ENCODE results near the gene ENOX1. TPM values are rescaled to one million over a fixed set of nuclear protein-coding genes. Genes with fewer than 3 reads are reported as not detected.
"Not testable (repeated sequence)": the region's sequence is repeated elsewhere in the genome, so short reads cannot be mapped to it uniquely, and the experiment has no call there.

ENOX1 gene
- total RNA-seq, 1 experiment from 2014 or later, result 1.5 TPM

- CTCF ChIA-PET, result no interaction called here
Measured at GRCh38 chr13:43180036-43180660, 606.6 kb downstream of the ENOX1 start.

GRCh38 chr13:43171489-43171888 is 615.3 kb downstream of the ENOX1 start:
- no peak overlapping the region for H3K27ac Mint-ChIP-seq (ENCODE audit: unreplicated experiment)
- no peaks in the 10 kb centered on the region for H3K27me3 Mint-ChIP-seq (ENCODE audit: unreplicated experiment)
- intact Hi-C loops (cut with micrococcal nuclease; ENCODE audit: unreplicated experiment), result no loop called here
- CTCF ChIA-PET, result no interaction called here
- H3K4me1 Mint-ChIP-seq (ENCODE audit: low read depth, unreplicated experiment), result no peaks in the 10 kb centered on the region
- no peaks in the 10 kb centered on the region for H3K36me3 Mint-ChIP-seq (ENCODE audit: insufficient read depth, unreplicated experiment)
- no peak for DNase-seq
- TF ChIP-seq CTCF (IDR thresholded peaks at IDR 0.05; ENCODE audit: unreplicated experiment), result no peak
- H3K4me3 Mint-ChIP-seq (ENCODE audit: low read depth, unreplicated experiment), result no peak overlapping the region
- H3K9me3 Mint-ChIP-seq (ENCODE audit: low read depth, unreplicated experiment), result no peaks in the 10 kb centered on the region
- no TSS peak for BruUV-seq (replicated peaks)

More at GRCh38 chr13:43180036-43180660, 606.6 kb downstream of the ENOX1 start:
- no peak overlapping the region for H3K27ac Mint-ChIP-seq (ENCODE audit: unreplicated experiment)
- BruUV-seq (replicated peaks), result no TSS peak
- no peaks in the 10 kb centered on the region for H3K27me3 Mint-ChIP-seq (ENCODE audit: unreplicated experiment)
- no peaks in the 10 kb centered on the region for H3K36me3 Mint-ChIP-seq (ENCODE audit: insufficient read depth, unreplicated experiment)
- H3K4me1 Mint-ChIP-seq (ENCODE audit: low read depth, unreplicated experiment), result no peaks in the 10 kb centered on the region
- H3K9me3 Mint-ChIP-seq (ENCODE audit: low read depth, unreplicated experiment), result no peaks in the 10 kb centered on the region
- intact Hi-C loops (cut with micrococcal nuclease; ENCODE audit: unreplicated experiment), result no loop called here
- DNase-seq, result no peak
- H3K4me3 Mint-ChIP-seq (ENCODE audit: low read depth, unreplicated experiment), result no peak overlapping the region
- TF ChIP-seq CTCF (IDR thresholded peaks at IDR 0.05; ENCODE audit: unreplicated experiment), result no peak

GRCh38 chr13:43170506-43170905 is 616.3 kb downstream of the ENOX1 start:
- intact Hi-C loops (cut with micrococcal nuclease; ENCODE audit: unreplicated experiment), result no loop called here
- Mint-ChIP-seq H3K27me3 (ENCODE audit: unreplicated experiment) (no peaks in the 10 kb centered on the region), H3K27ac (ENCODE audit: unreplicated experiment) (no peak overlapping the region), H3K4me3 (ENCODE audit: low read depth, unreplicated experiment) (no peak overlapping the region), H3K4me1 (ENCODE audit: low read depth, unreplicated experiment) (no peaks in the 10 kb centered on the region), H3K36me3 (ENCODE audit: insufficient read depth, unreplicated experiment) (no peaks in the 10 kb centered on the region), H3K9me3 (ENCODE audit: low read depth, unreplicated experiment) (no peaks in the 10 kb centered on the region)
- DNase-seq, result no peak
- BruUV-seq (replicated peaks), result no TSS peak
- no peak for TF ChIP-seq CTCF (IDR thresholded peaks at IDR 0.05; ENCODE audit: unreplicated experiment)
- CTCF ChIA-PET, result no interaction called here

GRCh38 chr13:43168434-43168833 is 618.3 kb downstream of the ENOX1 start:
- CTCF ChIA-PET; H3K9me3 Mint-ChIP-seq (ENCODE audit: low read depth, unreplicated experiment); intact Hi-C loops (cut with micrococcal nuclease; ENCODE audit: unreplicated experiment); H3K27me3 Mint-ChIP-seq (ENCODE audit: unreplicated experiment); BruUV-seq (replicated peaks); H3K36me3 Mint-ChIP-seq (ENCODE audit: insufficient read depth, unreplicated experiment); DNase-seq; H3K27ac Mint-ChIP-seq (ENCODE audit: unreplicated experiment); H3K4me1 Mint-ChIP-seq (ENCODE audit: low read depth, unreplicated experiment); H3K4me3 Mint-ChIP-seq (ENCODE audit: low read depth, unreplicated experiment): not testable (repeated sequence)

- H3K27ac Mint-ChIP-seq (ENCODE audit: unreplicated experiment), result no peak overlapping the region
- H3K4me3 Mint-ChIP-seq (ENCODE audit: low read depth, unreplicated experiment), result no peak overlapping the region
- no peak for TF ChIP-seq CTCF (IDR thresholded peaks at IDR 0.05; ENCODE audit: unreplicated experiment)
- H3K4me1 Mint-ChIP-seq (ENCODE audit: low read depth, unreplicated experiment), result no peaks in the 10 kb centered on the region
- H3K27me3 Mint-ChIP-seq (ENCODE audit: unreplicated experiment), result no peaks in the 10 kb centered on the region
- DNase-seq, result no peak
- BruUV-seq (replicated peaks), result no TSS peak
- no peaks in the 10 kb centered on the region for H3K9me3 Mint-ChIP-seq (ENCODE audit: low read depth, unreplicated experiment)
- H3K36me3 Mint-ChIP-seq (ENCODE audit: insufficient read depth, unreplicated experiment), result no peaks in the 10 kb centered on the region
- CTCF ChIA-PET, result no interaction called here
- intact Hi-C loops (cut with micrococcal nuclease; ENCODE audit: unreplicated experiment), result no loop called here
Measured at GRCh38 chr13:43167731-43168130, 619.0 kb downstream of the ENOX1 start.
